WTC11 (cell line): ENCODE measurements around the gene MKI67.
"Not testable (repeated sequence)": the region's sequence is repeated elsewhere in the genome, so short reads cannot be mapped to it uniquely, and the experiment has no call there.

Experiments used
- CBFB ChIP-seq: sonication (generic); formaldehyde crosslinking; IDR thresholded peaks from 2 replicates; pipeline ENCODE4 v1.8.1; 2022; ENCODE audit warnings: mild to moderate bottlenecking, low read depth, missing genetic modification reagents
- E2F4 ChIP-seq: sonication (generic); formaldehyde crosslinking; IDR thresholded peaks from 2 replicates; pipeline ENCODE4 v1.8.1; 2022; ENCODE audit warnings: low read depth, mild to moderate bottlenecking, moderate library complexity, missing genetic modification reagents, borderline replicate concordance
- GABPB1 ChIP-seq: sonication (generic); formaldehyde crosslinking; IDR thresholded peaks from 2 replicates; pipeline ENCODE4 v1.8.1; 2023; ENCODE audit warnings: mild to moderate bottlenecking, missing genetic modification reagents
- NFYB ChIP-seq: sonication (generic); formaldehyde crosslinking; conservative IDR thresholded peaks from 2 replicates; pipeline ENCODE4 v1.8.0; 2022; ENCODE audit warnings: low read depth, missing genetic modification reagents
- TEAD4 ChIP-seq: sonication (generic); formaldehyde crosslinking; IDR thresholded peaks from 2 replicates; pipeline ENCODE4 v1.8.0; 2022; ENCODE audit warnings: mild to moderate bottlenecking, missing genetic modification reagents
- USF2 ChIP-seq: sonication (generic); formaldehyde crosslinking; IDR thresholded peaks from 2 replicates; pipeline ENCODE4 v1.8.1; 2023; ENCODE audit warnings: mild to moderate bottlenecking, missing genetic modification reagents, moderate library complexity
- ZMAT4 ChIP-seq: fragments of 250-450 bp; sonication (Bioruptor Pico); IDR thresholded peaks from 2 replicates; pipeline ENCODE4 v1.9.0; 2021; ENCODE audit warnings: mild to moderate bottlenecking
- ZNF232 ChIP-seq: sonication (generic); formaldehyde crosslinking; IDR thresholded peaks from 2 replicates; pipeline ENCODE4 v1.8.0; 2022; ENCODE audit warnings: mild to moderate bottlenecking, missing genetic modification reagents
- TF ChIP-seq, protein P1 (sequence below): fragments of 200-600 bp; IDR thresholded peaks from 2 replicates; pipeline ENCODE4 v1.8.0; 2022; ENCODE audit warnings: antibody characterized with exemption
- TF ChIP-seq, protein P2 (sequence below): sonication (generic); formaldehyde crosslinking; IDR thresholded peaks from 2 replicates; pipeline ENCODE4 v1.8.1; 2023; ENCODE audit warnings: mild to moderate bottlenecking, missing genetic modification reagents, moderate library complexity
- TF ChIP-seq, protein P3 (sequence below): sonication (generic); formaldehyde crosslinking; IDR thresholded peaks from 2 replicates; pipeline ENCODE4 v1.8.0; 2022; ENCODE audit warnings: mild to moderate bottlenecking, missing genetic modification reagents
- TF ChIP-seq, protein P4 (sequence below): sonication (generic); formaldehyde crosslinking; IDR thresholded peaks from 2 replicates; pipeline ENCODE4 v1.8.0; 2023; ENCODE audit warnings: mild to moderate bottlenecking, missing genetic modification reagents
- TF ChIP-seq, protein P5 (sequence below): sonication (generic); formaldehyde crosslinking; conservative IDR thresholded peaks from 2 replicates; pipeline ENCODE4 v1.8.1; 2023; ENCODE audit warnings: mild to moderate bottlenecking, low read depth, missing genetic modification reagents, moderate library complexity

DNA sequence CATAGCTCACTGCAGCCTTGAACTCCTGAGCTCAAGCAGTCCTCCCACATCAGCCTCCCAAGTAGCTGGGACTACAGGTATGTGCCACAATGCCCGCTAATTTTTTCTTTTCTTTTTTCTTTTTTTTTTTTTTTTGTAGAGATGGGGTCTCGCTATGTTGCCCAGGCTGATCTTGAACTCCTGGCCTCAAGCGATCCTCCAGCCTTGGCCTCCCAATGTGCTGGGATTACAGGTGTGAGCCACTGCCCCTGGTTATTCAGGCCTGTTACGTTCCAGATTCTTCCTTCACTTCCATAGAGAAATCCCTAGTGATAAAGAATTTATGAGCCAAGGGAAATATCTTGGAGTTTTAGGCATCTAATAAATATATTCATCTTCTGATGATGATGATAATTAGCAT, 31.6 kb downstream of the MKI67 start:
- not testable (repeated sequence) for TF ChIP-seq ZNF232 (CRISPR knock-in tag); E2F4; NFYB (CRISPR knock-in tag); TEAD4 (CRISPR knock-in tag); USF2 (CRISPR knock-in tag); CBFB; ZMAT4 (CRISPR knock-in tag); GABPB1 (CRISPR knock-in tag)
- TF ChIP-seq, protein P1, sequence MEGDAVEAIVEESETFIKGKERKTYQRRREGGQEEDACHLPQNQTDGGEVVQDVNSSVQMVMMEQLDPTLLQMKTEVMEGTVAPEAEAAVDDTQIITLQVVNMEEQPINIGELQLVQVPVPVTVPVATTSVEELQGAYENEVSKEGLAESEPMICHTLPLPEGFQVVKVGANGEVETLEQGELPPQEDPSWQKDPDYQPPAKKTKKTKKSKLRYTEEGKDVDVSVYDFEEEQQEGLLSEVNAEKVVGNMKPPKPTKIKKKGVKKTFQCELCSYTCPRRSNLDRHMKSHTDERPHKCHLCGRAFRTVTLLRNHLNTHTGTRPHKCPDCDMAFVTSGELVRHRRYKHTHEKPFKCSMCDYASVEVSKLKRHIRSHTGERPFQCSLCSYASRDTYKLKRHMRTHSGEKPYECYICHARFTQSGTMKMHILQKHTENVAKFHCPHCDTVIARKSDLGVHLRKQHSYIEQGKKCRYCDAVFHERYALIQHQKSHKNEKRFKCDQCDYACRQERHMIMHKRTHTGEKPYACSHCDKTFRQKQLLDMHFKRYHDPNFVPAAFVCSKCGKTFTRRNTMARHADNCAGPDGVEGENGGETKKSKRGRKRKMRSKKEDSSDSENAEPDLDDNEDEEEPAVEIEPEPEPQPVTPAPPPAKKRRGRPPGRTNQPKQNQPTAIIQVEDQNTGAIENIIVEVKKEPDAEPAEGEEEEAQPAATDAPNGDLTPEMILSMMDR: not testable (repeated sequence)
- TF ChIP-seq, protein P2, sequence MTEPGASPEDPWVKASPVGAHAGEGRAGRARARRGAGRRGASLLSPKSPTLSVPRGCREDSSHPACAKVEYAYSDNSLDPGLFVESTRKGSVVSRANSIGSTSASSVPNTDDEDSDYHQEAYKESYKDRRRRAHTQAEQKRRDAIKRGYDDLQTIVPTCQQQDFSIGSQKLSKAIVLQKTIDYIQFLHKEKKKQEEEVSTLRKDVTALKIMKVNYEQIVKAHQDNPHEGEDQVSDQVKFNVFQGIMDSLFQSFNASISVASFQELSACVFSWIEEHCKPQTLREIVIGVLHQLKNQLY: not testable (repeated sequence)
- TF ChIP-seq, protein P3, sequence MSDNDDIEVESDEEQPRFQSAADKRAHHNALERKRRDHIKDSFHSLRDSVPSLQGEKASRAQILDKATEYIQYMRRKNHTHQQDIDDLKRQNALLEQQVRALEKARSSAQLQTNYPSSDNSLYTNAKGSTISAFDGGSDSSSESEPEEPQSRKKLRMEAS (CRISPR knock-in tag): not testable (repeated sequence)
- TF ChIP-seq, protein P4, sequence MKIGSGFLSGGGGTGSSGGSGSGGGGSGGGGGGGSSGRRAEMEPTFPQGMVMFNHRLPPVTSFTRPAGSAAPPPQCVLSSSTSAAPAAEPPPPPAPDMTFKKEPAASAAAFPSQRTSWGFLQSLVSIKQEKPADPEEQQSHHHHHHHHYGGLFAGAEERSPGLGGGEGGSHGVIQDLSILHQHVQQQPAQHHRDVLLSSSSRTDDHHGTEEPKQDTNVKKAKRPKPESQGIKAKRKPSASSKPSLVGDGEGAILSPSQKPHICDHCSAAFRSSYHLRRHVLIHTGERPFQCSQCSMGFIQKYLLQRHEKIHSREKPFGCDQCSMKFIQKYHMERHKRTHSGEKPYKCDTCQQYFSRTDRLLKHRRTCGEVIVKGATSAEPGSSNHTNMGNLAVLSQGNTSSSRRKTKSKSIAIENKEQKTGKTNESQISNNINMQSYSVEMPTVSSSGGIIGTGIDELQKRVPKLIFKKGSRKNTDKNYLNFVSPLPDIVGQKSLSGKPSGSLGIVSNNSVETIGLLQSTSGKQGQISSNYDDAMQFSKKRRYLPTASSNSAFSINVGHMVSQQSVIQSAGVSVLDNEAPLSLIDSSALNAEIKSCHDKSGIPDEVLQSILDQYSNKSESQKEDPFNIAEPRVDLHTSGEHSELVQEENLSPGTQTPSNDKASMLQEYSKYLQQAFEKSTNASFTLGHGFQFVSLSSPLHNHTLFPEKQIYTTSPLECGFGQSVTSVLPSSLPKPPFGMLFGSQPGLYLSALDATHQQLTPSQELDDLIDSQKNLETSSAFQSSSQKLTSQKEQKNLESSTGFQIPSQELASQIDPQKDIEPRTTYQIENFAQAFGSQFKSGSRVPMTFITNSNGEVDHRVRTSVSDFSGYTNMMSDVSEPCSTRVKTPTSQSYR (CRISPR knock-in tag): not testable (repeated sequence)
- TF ChIP-seq, protein P5, sequence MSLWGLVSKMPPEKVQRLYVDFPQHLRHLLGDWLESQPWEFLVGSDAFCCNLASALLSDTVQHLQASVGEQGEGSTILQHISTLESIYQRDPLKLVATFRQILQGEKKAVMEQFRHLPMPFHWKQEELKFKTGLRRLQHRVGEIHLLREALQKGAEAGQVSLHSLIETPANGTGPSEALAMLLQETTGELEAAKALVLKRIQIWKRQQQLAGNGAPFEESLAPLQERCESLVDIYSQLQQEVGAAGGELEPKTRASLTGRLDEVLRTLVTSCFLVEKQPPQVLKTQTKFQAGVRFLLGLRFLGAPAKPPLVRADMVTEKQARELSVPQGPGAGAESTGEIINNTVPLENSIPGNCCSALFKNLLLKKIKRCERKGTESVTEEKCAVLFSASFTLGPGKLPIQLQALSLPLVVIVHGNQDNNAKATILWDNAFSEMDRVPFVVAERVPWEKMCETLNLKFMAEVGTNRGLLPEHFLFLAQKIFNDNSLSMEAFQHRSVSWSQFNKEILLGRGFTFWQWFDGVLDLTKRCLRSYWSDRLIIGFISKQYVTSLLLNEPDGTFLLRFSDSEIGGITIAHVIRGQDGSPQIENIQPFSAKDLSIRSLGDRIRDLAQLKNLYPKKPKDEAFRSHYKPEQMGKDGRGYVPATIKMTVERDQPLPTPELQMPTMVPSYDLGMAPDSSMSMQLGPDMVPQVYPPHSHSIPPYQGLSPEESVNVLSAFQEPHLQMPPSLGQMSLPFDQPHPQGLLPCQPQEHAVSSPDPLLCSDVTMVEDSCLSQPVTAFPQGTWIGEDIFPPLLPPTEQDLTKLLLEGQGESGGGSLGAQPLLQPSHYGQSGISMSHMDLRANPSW (CRISPR knock-in tag): not testable (repeated sequence)
